GM21515 (cell line): ENCODE measurements around the gene SMAD7.

Experiments
- ATAC-seq: cut with Tn5 transposase; IDR thresholded peaks from one replicate; pipeline ENCODE4 v1.9.1; 2021; ENCODE audit not compliant: unreplicated experiment

SMAD7 gene, protein sequence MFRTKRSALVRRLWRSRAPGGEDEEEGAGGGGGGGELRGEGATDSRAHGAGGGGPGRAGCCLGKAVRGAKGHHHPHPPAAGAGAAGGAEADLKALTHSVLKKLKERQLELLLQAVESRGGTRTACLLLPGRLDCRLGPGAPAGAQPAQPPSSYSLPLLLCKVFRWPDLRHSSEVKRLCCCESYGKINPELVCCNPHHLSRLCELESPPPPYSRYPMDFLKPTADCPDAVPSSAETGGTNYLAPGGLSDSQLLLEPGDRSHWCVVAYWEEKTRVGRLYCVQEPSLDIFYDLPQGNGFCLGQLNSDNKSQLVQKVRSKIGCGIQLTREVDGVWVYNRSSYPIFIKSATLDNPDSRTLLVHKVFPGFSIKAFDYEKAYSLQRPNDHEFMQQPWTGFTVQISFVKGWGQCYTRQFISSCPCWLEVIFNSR

GRCh38 chr18:48950536-48951447 is at the start of gene SMAD7:
Gene SMAD7 (minus strand): TSS chr18:48950965. CDS start chr18:48950424, 541 bp downstream.
- ATAC-seq: no peak

GRCh38 chr18:48999569-48999968 is 48.8 kb upstream of the SMAD7 start:
- no peak for ATAC-seq

GRCh38 chr18:48997985-48998831 is 47.4 kb upstream of the SMAD7 start:
- ATAC-seq: no peak

GRCh38 chr18:48997681-48997984 is 46.9 kb upstream of the SMAD7 start:
- no peak for ATAC-seq

DNA sequence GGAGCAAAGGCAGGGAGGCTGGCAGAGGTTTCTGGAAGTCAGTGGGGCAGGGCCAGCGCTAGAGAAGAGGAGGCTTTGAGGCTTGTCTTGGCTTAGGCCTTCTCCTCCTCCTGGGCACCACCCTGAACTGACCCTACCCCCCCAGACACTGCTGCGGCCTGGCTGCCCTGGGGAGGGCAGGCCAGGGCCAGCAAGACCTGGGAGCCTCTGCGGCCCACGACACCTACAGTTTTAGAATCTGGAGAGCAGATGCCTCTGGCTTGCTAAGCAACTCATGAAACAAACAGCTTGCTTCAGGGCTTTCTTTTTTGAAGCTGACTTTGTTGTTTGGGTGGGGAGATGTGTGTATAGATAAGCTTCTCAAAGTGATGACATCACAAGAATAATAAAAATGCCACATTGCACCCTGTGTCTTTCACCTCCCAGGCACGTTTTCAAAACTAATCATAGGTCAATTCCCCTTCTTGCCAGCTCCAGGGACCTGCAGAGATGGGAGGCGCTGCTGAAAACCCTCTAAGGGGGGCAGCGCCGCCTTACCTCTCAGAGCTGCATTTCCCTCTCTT is 46.2 kb upstream of the SMAD7 start:
- ATAC-seq: no peak

DNA sequence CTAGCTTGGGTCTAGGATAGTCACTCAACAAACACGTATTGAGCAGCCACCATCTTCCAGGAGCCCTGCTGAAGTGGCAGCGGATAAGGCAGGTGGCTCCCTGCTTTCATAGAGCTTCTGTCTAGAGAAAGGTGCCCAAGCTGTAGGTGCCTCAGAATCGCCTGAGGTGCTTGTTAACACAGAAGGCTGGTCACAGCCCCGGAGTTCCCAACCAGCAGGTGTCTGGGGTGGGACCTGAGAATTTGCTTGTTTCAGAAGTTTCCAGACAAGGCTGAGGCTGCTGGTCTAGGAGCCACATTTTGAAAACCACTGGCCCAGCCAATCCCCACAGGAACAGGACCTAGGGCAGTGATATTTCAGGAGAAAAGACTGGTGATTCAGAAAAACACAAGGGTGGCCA is 45.3 kb upstream of the SMAD7 start:
- ATAC-seq: no peak

GRCh38 chr18:48994926-48995835 is 44.4 kb upstream of the SMAD7 start:
- no peak for ATAC-seq

DNA sequence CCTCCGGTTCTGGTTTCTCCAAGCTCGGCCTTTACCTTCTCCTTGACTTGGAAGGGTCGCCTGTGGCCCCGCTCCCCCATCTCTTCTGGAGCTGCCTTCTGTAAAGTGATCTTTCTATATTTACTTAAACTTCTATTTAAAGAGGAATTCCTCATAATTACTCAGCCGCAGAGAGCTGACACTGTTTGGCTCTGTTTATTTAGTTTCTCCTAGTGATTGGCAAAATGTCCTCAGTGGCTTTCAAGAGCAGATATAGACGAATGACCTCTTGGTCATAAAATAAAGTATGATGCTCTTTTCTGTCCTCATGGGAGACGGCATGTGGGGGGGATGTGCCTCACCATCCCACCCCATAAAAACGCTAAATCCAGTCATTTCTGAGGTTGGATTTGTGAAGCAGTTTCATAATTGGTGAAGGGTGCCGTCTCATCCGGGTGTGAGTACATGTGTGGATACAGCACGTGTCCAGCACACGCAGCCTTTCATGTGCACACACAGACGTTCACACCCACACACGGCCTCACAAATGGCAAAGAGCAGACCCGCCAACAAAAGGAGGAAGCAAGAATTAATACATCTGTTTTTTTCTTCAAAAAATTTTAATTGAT is 43.4 kb upstream of the SMAD7 start:
- ATAC-seq: no peak

GRCh38 chr18:48993586-48993985 is 42.8 kb upstream of the SMAD7 start:
- ATAC-seq: no peak

DNA sequence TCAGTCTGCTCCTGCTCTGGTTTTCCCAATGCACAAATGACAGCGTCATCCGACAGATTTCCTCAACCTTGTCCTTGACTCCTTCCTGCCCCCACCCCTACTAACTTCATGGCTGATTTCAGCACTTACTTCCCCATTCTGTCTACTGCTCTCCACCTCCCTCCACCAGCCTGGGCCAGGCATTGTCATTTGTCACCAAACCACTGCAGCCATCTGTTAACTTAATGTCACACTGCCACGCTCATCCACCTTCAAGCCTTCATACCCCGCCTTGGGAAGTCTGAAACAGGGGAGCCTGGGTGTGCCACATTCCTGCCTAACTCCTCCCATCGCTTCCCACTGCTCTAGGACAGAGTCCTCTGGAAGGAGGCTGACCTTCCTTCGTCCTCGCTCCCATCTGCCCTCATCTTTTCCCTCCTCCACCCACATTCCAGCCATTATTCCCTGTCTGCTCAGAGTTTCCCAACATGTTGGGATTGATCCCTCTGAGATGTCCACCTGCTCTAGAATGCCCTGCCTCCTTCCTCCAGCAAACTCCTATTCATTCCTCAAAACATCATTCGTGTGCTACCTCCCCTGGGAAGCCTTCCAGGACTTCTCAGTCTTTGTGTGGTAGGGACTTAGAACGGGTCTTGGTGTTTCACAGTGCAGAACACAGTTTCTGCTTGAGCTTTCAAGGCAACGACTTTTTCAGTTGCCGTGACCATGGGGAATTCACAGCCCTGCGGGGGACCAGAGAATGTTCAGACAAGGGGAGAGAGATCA is 42.2 kb upstream of the SMAD7 start:
- no peak for ATAC-seq

GRCh38 chr18:48992133-48992532 is 41.4 kb upstream of the SMAD7 start:
- ATAC-seq: no peak

DNA sequence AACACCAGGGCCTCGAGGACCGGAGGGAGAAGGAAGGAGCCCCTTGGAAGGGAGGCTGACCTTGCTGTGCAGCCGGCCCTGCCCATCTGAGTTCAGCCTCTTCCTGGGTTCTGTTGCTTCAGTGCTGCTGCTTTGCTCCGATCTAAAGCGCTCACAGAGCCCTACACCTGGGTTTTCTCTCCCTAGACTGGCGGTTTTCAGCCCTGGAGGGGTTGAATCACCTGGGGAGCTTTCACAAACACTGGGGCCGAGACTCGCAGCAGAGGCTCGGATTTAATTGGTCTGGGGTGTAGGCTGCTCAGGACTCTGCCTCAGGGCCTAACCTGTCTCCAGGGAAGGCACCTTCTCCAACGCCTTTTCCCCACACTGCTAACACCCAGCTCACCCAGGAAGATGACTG is 40.9 kb upstream of the SMAD7 start:
- no peak for ATAC-seq

GRCh38 chr18:48991319-48991660 is 40.5 kb upstream of the SMAD7 start:
- ATAC-seq: no peak

- no peak for ATAC-seq
Observed at GRCh38 chr18:48990481-48991318, 39.9 kb upstream of the SMAD7 start.

DNA sequence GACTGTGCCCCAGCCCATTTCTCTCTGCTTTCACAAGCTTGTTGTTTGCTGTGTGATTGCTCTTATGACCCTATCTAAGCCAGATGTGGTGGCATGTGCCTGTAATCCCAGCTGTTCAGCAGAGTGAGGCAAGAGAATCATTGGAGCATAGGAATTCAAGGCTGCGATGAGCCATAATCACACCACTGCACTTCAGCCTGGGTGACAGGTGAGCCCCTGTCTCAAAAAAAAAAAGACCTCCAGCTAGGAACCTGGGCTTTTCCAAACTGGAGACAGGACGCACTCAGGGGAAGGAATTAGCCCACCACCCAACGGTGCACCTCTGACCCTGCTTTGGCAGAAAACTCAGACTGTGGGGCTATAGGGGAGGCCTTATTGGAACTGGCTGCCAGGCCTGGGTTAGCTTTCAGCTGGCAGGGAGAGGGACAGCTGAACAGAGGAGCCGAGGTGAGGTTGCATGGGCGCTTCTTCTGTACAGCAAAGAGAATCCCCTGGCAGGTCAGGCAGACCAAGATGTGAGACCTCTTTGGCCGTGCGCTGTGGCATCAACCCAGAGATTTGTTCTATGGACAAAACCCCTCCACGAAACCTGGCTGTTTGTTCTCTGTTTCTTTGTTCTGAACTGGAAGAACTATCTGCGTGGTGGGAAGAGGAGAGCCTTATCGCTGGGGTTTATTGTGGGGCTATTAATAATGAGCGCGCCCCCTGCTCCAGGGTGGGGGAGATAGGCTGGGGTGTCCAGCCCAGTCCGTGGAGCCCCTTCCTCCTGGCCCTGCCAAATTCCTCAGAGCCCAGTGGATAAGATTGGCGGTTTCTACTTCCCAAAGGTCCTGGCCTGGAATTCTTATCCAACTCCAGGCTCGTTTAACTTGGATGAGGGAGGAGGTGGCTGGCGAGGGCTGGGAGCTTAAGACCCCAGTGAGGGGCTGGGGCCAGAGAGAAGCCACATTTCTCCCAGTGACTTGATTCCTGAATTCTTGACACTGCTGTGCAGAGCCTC is 38.8 kb upstream of the SMAD7 start:
- no peak for ATAC-seq

DNA sequence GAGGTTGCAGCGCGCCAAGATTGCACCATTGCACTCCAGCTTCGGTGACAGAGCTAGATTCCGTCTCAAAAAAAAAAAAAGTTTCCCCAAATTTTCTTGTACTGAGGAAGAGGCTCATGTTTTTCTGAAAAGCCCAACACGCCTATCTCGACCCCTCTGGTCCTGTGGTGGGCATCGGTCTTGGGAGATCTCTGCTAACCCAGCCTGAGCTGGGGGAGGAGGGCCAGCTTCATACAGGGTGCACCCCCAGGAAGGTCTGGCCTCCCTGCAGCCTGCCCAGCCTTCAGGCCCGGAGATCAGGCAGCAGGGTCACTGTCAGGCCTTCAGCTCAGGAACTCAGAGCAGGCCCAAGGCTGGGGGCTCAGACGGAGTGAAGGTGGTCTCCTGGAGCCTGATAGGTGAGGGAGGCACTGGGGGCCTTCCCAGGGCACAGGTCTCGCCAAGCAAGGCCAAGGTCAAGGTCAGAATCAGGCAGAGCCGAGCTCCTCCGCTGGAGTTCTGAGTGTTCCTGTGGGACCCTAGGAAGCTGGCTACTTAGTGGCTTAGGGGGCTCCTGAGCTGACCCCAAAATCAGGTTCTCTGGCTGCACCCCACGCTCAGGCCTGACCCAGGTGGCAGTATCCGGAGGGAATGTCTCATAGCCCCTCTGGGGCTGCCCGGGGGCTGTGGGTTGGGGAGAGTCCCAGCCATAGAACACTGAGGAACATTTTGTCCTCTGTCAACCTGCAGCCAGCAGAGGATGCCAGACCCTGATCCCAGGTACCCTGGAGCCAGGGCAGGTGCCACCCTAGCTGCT is 37.9 kb upstream of the SMAD7 start:
- ATAC-seq: no peak
